ENCODE results near the gene DDX50. TPM values are rescaled to one million over a fixed set of nuclear protein-coding genes. Genes with fewer than 3 reads are reported as not detected.

The DDX50 gene, protein sequence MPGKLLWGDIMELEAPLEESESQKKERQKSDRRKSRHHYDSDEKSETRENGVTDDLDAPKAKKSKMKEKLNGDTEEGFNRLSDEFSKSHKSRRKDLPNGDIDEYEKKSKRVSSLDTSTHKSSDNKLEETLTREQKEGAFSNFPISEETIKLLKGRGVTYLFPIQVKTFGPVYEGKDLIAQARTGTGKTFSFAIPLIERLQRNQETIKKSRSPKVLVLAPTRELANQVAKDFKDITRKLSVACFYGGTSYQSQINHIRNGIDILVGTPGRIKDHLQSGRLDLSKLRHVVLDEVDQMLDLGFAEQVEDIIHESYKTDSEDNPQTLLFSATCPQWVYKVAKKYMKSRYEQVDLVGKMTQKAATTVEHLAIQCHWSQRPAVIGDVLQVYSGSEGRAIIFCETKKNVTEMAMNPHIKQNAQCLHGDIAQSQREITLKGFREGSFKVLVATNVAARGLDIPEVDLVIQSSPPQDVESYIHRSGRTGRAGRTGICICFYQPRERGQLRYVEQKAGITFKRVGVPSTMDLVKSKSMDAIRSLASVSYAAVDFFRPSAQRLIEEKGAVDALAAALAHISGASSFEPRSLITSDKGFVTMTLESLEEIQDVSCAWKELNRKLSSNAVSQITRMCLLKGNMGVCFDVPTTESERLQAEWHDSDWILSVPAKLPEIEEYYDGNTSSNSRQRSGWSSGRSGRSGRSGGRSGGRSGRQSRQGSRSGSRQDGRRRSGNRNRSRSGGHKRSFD
- 10 to 100 TPM; 14.0 to 26.9 (median 20.2) TPM for total RNA-seq
- 10 to 100 TPM in 1 of 2 donors, 1 to 10 TPM in 1; 7.4 to 20.0 TPM for polyA plus RNA-seq
- long read RNA-seq, donor 1, transcript DDX50-201 (15 exons, 2,538 nt): major isoform, 25 of 36 reads
- long read RNA-seq, donor 1, partial matches to known transcripts: 4 of 36 reads
- long read RNA-seq, donor 1, other reads (novel, unspliced or antisense): 7 of 36 reads
- long read RNA-seq, donor 2, transcript DDX50-201 (15 exons, 2,538 nt): major isoform, 38 of 50 reads
- long read RNA-seq, donor 2, partial matches to known transcripts: 4 of 50 reads
- long read RNA-seq, donor 2, other reads (novel, unspliced or antisense): 8 of 50 reads
- long read RNA-seq, donor 3, transcript DDX50-201 (15 exons, 2,538 nt): major isoform, 19 of 26 reads
- long read RNA-seq, donor 3, partial matches to known transcripts: 4 of 26 reads
- long read RNA-seq, donor 3, other reads (novel, unspliced or antisense): 3 of 26 reads

DNA sequence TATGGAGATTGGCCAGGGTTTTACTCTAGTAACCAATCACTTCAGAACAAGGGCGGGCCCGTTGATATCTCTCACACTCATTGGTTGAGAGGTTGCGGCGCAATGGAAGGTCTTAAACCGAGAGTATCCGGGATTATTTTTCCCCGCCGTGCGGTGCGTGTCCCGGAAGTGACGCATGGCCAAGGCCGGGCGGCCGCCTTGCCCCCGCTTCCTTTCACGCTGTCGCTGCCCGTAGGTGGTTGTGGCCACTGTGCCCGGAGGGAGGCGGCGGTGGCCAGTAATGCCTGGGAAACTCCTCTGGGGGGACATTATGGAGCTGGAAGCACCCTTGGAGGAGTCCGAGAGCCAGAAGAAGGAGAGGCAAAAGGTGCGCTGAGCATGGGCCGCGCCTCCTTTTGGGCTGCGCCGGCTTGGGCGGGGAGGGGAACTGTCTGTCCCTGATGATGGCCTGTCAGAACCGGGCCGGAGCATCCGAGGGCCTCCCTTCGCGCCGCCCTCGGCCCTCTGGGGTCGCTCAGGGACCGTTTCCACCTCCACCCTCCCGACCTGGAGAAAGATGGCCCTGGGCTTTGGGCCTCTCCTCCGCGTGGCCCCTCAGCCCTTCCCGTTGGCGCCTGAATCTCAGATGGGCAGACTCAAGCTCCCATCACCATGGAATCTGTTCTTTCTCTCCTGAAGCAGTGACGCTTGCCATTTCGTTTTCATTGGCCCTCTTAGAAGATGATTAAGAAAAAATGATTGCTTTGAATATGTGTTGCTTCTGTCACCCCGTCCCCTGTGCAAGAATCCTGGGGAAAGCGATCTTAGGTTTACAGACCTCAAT, at the start of gene DDX50:
Gene DDX50 (plus strand): TSS at position 211 of the 823 bp plus-strand sequence. CDS start 70 bp downstream, at position 281.
- intact Hi-C loops (cut with DNase I): loop anchor here in 2 of 10 donors (2.0 to 5.0 kb wide), 2 partner anchors 53 to 104 kb away; no protein-coding TSS in a partner anchor
- ATAC-seq (peak; percentile 98 to 99 (median 98)), DNase-seq (peak; percentile 96 to 98 (median 98))
- Histone ChIP-seq H3K36me3 (peaks cover 0 to 7% (median 0%) of the 10 kb centered on the region in 9 donors), H3K4me3 (peak within 1 kb of the TSS; percentile 39 to 98 (median 85)), H3K27ac (peak within 1 kb of the TSS; percentile 95 to 100 (median 99)), H3K4me1 (peaks cover 0 to 37% (median 20%) of the 10 kb centered on the region in 12 donors), H3K27me3 (no peaks in the 10 kb centered on the region), H3K9me3 (no peaks in the 10 kb centered on the region)
- 0 to 1% (median 0%) methylated on average over 33 to 47 of the region's 47 CpGs for WGBS, 4 donors
- TF ChIP-seq, protein P1, sequence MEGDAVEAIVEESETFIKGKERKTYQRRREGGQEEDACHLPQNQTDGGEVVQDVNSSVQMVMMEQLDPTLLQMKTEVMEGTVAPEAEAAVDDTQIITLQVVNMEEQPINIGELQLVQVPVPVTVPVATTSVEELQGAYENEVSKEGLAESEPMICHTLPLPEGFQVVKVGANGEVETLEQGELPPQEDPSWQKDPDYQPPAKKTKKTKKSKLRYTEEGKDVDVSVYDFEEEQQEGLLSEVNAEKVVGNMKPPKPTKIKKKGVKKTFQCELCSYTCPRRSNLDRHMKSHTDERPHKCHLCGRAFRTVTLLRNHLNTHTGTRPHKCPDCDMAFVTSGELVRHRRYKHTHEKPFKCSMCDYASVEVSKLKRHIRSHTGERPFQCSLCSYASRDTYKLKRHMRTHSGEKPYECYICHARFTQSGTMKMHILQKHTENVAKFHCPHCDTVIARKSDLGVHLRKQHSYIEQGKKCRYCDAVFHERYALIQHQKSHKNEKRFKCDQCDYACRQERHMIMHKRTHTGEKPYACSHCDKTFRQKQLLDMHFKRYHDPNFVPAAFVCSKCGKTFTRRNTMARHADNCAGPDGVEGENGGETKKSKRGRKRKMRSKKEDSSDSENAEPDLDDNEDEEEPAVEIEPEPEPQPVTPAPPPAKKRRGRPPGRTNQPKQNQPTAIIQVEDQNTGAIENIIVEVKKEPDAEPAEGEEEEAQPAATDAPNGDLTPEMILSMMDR (IDR thresholded peaks at IDR 0.05): peak in 3 of 12 donors; percentile 14 to 31 (median 15)
- TF ChIP-seq POLR2A (IDR thresholded peaks at IDR 0.05): peak in 1 of 2 donors; percentile 35

DNA sequence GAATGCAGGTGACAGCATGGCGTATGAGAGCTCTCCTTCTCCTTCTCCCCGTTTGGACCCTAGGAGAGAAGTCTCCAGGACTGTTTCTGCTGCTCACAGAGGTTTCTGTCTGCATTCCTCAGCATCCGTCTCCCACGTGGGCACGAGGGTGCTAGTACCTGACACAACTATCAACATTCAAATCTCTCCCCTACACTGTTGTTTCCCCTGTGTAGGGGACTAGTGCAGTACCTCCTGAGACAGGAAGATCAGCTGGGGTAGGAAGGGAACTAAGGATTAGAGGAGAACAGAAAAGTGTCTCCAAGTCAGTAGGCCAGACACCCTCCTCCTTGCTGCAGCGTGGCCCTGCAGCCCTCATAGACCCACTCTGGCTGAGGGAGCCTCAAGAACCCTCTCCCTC, 44.8 kb upstream of the DDX50 start:
- no peak for ATAC-seq
- H3K4me3 ChIP-seq: no peak overlapping the region
- intact Hi-C loops (cut with DNase I): no loop called here
- H3K36me3 ChIP-seq: no peaks in the 10 kb centered on the region
- H3K4me1 ChIP-seq: no peaks in the 10 kb centered on the region
- WGBS, 4 donors: 54 to 71% (median 65%) methylated on average over 6 of the region's 6 CpGs
- no peak overlapping the region for H3K27ac ChIP-seq
- no peak for TF ChIP-seq POLR2A (IDR thresholded peaks at IDR 0.05)
- TF ChIP-seq, protein P1 (IDR thresholded peaks at IDR 0.05): no peak
- no peaks in the 10 kb centered on the region for H3K27me3 ChIP-seq
- DNase-seq: no peak
- peaks cover 0 to 12% (median 8%) of the 10 kb centered on the region in 12 donors for H3K9me3 ChIP-seq

DNA sequence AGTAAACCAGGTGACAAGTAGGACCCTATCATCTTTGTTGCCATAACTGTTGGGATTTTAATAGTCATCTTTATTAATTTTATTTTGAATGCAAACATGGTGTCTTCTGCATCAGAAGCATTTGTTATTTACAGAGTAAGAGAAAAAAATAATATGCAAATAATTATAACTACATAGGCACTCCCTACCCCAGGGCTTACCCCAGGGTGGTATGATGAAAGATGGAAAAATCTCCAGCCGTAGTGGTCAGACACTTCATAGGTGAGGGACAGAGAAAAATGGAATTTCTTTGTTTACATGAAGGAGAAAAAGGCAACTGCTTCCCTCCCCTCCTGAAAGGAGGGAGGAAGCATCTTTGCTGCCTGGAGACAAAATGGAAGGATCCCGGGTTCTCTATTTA, 44.1 kb upstream of the DDX50 start:
- Histone ChIP-seq H3K27me3 (no peaks in the 10 kb centered on the region), H3K27ac (no peak overlapping the region), H3K9me3 (peaks cover 0 to 19% (median 11%) of the 10 kb centered on the region in 12 donors), H3K36me3 (no peaks in the 10 kb centered on the region), H3K4me1 (no peaks in the 10 kb centered on the region), H3K4me3 (no peak overlapping the region)
- DNase-seq (no peak), ATAC-seq (no peak)
- no peak for TF ChIP-seq POLR2A (IDR thresholded peaks at IDR 0.05)
- TF ChIP-seq, protein P1 (IDR thresholded peaks at IDR 0.05): no peak
- intact Hi-C loops (cut with DNase I): no loop called here
- WGBS, 4 donors: 74 to 88% (median 80%) methylated on average over 2 of the region's 2 CpGs

Data from heart left ventricle (tissue), 16 donors.